Measurements from ENCODE around the gene MPC2.

The MPC2 gene

DNA sequence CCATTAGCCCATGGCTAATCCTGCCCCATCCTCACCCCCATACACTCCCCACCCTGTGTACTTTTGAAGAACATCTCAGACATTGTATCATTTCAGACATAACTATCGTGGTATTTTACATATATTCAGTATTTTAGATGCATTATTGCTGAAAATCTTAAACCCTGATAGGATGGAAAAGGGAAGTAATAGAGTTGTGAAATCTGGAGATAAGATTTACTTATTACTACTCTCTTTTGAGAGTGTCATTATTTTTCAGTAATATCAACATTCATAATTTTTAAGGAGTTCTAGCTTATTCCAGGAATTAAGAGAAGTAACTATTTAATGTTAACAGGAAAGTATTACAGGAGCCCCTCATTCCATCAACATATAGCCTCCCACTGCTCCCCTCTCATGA, 57.4 kb downstream of the MPC2 start:
- no peak for DNase-seq (ENCODE audit: low read depth in 1 of 2, low spot score in 1 of 2)
- TF ChIP-seq POLR2AphosphoS5 (IDR thresholded peaks at IDR 0.05; ENCODE audit: low read depth) (no peak), GABPA (IDR thresholded peaks at IDR 0.05; ENCODE audit: low read depth) (no peak), SPI1 (IDR thresholded peaks at IDR 0.05; ENCODE audit: borderline replicate concordance, low read depth) (no peak)
- TF ChIP-seq, protein P1, sequence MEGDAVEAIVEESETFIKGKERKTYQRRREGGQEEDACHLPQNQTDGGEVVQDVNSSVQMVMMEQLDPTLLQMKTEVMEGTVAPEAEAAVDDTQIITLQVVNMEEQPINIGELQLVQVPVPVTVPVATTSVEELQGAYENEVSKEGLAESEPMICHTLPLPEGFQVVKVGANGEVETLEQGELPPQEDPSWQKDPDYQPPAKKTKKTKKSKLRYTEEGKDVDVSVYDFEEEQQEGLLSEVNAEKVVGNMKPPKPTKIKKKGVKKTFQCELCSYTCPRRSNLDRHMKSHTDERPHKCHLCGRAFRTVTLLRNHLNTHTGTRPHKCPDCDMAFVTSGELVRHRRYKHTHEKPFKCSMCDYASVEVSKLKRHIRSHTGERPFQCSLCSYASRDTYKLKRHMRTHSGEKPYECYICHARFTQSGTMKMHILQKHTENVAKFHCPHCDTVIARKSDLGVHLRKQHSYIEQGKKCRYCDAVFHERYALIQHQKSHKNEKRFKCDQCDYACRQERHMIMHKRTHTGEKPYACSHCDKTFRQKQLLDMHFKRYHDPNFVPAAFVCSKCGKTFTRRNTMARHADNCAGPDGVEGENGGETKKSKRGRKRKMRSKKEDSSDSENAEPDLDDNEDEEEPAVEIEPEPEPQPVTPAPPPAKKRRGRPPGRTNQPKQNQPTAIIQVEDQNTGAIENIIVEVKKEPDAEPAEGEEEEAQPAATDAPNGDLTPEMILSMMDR (IDR thresholded peaks at IDR 0.05; ENCODE audit: insufficient read depth, low read length): no peak
- no peaks in the 10 kb centered on the region for H3K27me3 ChIP-seq (ENCODE audit: insufficient read depth, poor library complexity, severe bottlenecking)
- H3K27ac ChIP-seq (replicated peaks): no peak overlapping the region
- no peak overlapping the region for H3K4me3 ChIP-seq (replicated peaks; ENCODE audit: insufficient read depth, low read length)

DNA sequence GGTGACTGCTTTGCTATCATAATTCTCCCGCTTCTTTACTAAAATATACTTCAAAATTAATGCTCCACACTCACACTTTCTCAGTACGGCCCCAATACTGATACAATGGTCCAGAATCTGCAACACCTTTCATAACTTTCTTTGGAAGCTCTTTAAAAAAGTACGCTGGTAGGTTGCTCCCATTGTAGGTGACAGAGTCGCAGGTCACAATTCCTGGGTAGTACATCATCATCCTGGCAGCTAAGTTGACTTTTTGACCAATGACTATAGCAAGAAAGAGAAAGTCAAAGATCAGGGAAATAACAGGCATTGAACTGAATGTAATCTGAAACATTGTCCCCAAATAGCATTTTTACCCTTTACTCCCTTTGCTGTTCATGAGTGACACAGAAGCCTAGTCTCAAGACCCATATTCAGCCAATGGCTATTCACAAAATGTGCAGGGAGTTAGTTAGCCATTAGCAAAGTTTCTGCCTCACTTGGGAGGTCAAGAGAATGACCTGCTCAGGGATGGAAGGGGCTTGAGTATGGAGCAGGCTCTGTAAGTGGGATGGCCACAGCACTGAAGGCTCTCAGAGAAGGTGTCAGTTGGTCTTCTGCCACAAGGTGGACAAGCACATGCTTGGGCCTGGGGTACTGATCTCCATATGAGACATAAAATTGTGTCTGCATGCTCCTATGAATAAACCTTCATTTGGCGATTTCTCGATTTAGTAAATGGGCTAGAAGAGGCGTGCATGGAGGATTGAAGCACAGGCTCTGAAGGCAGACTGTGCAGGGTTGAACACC, 58.3 kb downstream of the MPC2 start:
- Histone ChIP-seq H3K27me3 (ENCODE audit: insufficient read depth, poor library complexity, severe bottlenecking) (no peaks in the 10 kb centered on the region), H3K4me3 (replicated peaks; ENCODE audit: insufficient read depth, low read length) (no peak overlapping the region), H3K27ac (replicated peaks) (no peak overlapping the region)
- no peak for DNase-seq (ENCODE audit: low read depth in 1 of 2, low spot score in 1 of 2)
- no peak for TF ChIP-seq POLR2AphosphoS5 (IDR thresholded peaks at IDR 0.05; ENCODE audit: low read depth)
- TF ChIP-seq, protein P1 (IDR thresholded peaks at IDR 0.05; ENCODE audit: insufficient read depth, low read length): no peak
- no peak for TF ChIP-seq SPI1 (IDR thresholded peaks at IDR 0.05; ENCODE audit: borderline replicate concordance, low read depth)
- no peak for TF ChIP-seq GABPA (IDR thresholded peaks at IDR 0.05; ENCODE audit: low read depth)
- no peak for TF ChIP-seq REST (IDR thresholded peaks at IDR 0.05; ENCODE audit: insufficient replicate concordance, low read depth)

DNA sequence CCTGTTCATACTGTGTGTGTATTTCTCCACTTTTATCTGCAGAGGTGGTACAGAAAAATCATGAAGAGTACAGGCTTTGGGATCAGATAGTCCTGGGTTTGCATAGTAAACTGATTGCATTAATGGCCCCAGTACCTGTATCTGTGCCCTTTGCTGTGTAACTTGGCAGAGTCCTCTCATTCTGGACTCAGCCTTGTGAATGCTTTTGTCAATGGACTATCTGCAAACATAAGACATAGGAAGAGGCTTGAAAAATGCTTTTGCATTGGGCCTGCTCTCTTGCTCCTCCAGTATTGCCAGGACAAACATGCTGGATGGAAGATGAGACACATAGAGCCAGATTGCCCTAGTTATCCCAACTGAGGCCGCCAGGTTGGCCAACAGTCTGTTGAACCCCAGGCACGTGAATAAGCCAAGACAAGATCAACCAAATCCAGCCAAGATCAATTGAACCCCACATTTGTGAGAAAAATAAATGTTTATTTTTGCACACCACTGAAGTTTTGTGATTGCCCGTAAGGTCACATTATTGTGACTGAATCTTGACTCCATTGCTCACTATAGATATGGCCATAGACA, 60.2 kb downstream of the MPC2 start:
- no peak for DNase-seq (ENCODE audit: low read depth in 1 of 2, low spot score in 1 of 2)
- no peaks in the 10 kb centered on the region for H3K27me3 ChIP-seq (ENCODE audit: insufficient read depth, poor library complexity, severe bottlenecking)
- H3K27ac ChIP-seq (replicated peaks): no peak overlapping the region
- H3K4me3 ChIP-seq (replicated peaks; ENCODE audit: insufficient read depth, low read length): no peak overlapping the region
- TF ChIP-seq SPI1 (IDR thresholded peaks at IDR 0.05; ENCODE audit: borderline replicate concordance, low read depth): no peak
- no peak for TF ChIP-seq POLR2AphosphoS5 (IDR thresholded peaks at IDR 0.05; ENCODE audit: low read depth)
- TF ChIP-seq, protein P1 (IDR thresholded peaks at IDR 0.05; ENCODE audit: insufficient read depth, low read length): no peak
- TF ChIP-seq GABPA (IDR thresholded peaks at IDR 0.05; ENCODE audit: low read depth): no peak
- no peak for TF ChIP-seq REST (IDR thresholded peaks at IDR 0.05; ENCODE audit: insufficient replicate concordance, low read depth)
